GM18858 (cell line): ENCODE data around the gene B4GAT1.
"Not testable (repeated sequence)": the region's sequence is repeated elsewhere in the genome, so short reads cannot be mapped to it uniquely, and the experiment has no call there.

ENCODE experiments used
- ATAC-seq: cut with Tn5 transposase; IDR thresholded peaks from one replicate; pipeline ENCODE4 v1.9.1; 2021; ENCODE audit not compliant: unreplicated experiment

Gene B4GAT1

DNA sequence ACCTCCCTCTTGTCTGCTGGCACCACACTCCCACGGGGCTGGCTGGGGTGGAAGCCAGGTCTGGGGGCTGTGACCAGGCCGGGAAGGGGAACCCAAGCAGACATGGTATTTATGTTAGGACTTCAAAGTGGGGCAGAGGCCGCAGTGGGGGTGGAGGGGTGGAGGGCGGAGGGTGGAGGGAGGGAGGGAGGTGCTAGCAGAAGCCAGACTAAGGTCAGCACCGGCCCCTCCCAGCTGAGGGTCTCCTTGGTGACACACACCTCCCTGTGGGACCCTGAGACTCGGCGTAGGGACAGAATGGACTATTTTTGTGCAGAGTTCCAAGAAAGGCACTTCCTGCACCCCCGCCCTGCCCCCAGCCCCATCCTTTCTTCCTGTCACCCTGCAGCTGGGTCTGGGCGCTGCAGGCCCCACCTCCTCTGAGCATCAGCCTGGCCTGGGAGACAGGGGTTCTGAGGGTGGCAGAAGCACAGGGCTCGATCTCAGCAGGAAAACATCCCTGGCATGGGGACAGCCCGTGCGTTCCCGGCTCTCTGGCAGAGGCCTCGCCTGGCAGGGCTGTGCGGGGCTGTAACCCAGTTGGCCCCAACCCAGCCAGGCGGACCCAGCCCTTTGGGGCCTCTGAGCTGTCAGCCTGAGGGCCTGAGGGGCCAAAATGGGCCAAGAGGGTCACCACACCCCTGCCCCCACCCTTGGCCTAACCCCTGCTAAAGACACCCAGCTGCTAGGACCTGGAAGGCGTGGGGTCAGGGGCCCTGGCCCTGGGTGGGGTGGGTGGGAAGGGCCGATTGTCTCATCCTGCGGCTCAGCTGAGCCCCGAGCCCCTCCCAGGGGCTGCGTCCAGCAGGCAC lies 20.9 kb downstream of the B4GAT1 start:
- no peak for ATAC-seq

DNA sequence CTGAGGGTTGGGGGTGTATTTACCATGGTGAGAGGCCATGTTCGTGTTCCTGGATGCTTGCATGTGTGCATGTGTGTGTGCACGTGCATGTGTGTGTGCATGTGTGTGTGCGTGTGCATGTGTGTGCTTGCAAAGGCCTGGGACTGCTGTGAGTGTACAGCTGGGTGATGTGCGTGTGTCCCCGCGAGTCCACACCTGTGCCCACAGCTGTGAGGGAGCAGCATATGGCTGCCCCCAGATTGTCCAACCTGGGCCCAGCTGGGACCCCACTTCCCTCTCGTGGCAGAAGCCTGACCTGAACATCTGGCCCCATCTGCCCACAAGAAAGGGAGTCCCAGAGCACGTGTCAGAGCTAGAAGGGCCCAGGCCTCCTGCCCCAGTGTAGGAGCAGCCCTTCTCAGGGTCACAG lies 22.2 kb downstream of the B4GAT1 start:
- ATAC-seq = no peak

DNA sequence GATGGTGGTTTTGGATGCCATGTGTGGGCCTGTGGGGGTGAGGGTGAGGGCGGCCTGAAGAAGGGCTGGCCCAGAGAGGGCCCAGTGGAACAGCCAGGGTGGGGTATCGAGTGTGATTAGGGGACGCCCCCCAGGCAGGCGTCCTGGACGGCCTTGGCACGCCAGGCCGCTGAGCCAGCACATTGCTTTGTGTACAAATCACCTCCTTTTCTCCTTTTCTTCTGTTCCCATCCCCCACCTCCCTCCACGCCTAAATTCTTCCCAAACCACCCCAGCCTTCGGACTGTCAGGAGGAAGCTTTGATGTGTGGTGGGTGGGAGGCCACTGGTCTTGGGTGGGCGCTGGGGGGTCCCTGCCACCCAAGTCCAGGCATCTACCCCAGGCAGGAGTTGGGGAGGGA lies 22.8 kb downstream of the B4GAT1 start:
- ATAC-seq = no peak

DNA sequence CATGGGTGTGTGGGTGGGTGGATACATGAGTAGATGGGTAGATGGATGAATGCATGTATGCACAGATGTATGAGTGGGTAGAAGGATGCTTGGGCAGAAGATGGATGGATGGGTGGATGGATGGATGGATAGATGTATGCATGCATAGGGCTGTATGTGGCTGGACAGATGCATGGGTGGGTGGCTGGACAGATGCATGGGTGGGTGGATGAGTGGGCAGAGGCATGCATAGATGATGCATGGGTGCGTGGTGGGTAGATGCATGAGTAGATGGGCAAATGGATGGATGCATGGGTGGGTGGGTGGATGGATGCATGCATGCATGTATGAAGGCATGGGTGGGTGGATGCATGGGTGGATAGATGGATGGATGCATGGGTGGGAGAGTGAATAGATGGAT lies 23.7 kb downstream of the B4GAT1 start:
- ATAC-seq = no peak

DNA sequence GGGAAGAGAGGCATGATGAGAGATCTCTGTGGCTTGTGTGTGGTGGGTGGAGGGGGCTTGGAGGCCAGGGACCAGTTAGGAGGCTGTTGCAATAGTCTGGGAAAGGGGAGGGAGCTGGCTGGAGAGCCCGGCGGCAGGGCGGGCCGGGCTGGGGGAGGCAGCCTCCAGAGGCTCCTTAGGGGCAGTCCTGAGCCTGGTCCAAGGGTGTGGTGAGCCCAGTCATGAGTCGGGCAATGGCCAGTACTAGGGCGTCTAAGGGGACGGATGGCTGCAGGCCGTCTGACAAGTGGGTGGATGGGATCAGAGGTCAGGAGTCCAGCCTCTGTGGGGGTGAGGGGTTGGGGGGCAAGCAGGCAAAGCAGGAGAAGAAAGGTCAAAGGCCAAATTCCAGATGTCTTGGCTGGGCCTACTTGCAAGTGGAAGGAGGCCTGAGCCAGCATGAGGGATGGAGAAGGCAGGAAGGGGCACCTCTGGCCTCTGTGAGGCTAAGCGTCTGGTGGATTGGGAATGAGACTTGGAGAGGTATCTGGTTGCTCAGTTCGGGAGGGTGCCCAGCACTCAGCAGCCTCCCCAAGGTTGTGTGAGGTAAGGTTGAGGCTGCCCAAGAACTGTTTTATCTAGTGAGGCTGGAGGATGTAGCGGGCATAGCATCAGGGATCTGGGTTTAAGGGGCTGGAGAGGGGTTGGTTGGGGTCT lies 24.5 kb downstream of the B4GAT1 start:
- ATAC-seq = no peak

DNA sequence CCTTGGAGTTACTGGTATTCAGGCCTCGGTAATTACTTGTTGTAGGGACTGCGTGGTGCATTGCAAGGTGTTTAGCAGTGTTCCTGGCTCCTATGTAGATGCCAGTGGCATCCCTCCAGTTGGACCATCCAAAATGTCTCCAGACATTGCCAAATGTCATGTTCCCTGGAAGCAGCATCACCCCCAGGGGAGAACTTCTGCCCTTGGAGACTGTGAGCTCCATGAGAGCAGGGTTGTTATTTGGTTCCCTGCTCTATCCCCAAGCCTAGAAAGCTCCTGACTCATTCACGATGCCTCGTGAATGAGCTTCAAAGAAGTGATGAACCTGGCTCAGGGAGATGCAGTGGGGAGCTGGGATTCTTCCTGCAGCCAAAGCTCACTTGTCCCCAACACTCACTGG lies 25.8 kb downstream of the B4GAT1 start:
- ATAC-seq = no peak

DNA sequence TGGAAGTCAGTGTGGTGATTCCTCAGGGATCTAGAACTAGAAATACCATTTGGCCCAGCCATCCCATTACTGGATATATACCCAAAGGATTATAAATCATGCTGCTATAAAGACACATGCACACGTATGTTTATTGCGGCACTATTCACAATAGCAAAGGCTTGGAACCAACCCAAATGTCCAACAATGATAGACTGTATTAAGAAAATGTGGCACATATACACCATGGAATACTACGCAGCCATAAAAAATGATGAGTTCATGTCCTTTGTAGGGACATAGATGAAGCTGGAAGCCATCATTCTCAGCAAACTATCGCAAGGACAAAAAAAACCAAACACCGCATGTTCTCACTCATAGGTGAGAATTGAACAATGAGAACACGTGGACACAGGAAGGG lies 26.7 kb downstream of the B4GAT1 start:
- not testable (repeated sequence) for ATAC-seq

DNA sequence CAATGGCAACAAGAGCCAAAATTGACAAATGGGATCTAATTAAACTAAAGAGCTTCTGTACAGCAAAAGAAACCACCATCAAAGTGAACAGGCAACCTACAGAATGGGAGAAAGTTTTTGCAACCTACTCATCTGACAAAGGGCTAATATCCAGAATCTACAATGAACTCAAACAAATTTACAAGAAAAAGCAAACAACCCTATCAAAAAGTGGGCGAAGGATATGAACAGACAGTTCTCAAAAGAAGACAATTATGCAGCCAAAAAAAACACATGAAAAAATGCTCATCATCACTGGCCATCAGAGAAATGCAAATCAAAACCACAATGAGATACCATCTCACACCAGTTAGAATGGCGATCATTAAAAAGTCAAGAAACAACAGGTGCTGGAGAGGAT lies 27.1 kb downstream of the B4GAT1 start:
- not testable (repeated sequence) for ATAC-seq

DNA sequence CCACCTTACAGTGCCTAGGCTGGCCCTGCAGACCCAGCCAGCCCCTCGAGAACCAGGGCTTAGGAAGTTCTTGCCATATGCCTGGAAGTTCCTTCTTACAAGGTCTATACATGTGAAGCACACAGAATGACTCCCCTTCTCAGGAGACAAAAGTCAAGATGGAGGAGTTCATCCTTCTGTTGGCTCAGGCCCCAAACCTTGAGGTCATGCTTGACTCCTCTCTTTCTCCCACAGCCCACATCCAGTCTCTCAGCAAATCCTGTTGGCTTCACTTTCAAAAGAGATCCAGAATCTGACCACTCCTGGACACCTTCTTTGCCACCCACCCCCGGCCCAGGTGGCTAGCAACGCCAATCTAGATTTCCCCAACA lies 28.8 kb downstream of the B4GAT1 start:
- ATAC-seq = no peak

DNA sequence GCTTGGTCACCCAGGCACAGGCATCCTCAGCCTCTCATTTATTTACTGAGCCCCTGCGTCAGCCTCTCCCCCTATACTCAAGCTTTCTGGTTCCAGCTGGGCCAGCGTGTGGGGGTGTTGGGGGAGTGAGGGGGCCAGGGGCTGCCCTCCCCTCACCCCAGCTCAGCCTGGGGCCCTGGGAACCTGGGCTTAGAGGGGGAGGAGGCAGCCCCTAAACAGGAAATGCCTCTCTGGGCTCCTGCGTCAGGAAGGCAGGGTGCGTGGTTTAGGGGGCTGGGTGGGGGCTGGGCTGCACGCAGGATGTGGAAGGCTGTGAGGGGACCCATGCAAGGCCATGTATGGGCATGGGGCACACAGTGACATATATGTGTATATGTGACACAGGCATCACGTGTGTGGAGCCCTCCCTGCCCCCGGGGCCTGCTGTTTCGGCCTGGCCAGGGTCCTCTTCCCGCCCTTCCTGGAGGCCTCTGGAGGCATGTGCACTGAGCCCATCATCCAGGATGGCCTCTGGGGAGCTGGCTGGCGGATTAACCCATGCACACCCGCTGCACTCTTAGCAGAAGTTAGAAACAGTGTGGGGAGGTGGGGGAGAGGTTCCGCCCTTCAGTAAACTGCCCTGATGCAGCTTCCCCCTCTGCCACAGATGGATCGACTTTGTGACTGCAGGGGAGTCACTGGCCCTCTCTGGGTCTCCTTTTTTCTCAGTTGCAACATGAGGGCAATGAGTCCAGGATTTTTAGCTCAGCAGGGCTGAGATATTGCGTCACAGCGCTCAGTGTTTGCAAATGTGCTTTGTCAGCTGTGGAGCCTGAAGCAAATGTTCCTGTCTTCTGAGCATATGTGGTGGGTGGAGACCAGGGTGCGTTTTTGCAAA lies 29.5 kb downstream of the B4GAT1 start:
- no peak for ATAC-seq

DNA sequence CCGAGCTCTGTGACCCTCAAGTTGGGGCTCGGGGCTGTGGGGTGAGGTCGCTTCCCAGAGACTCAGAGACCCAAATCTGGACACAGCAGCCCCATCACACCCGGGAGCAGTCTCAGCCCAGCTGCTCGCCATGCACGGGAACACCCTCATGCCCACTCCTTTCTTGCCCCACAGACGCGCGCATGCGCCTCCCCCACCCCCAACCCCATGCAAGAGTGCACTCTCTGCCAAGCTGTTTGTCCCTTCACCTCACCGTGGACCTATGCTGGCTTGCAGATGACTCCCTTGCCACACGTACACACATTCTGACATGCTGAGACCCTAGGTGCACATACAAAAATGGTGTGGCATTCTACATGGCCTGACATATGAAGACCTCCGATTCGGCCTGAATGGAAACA lies 30.1 kb downstream of the B4GAT1 start:
- no peak for ATAC-seq

DNA sequence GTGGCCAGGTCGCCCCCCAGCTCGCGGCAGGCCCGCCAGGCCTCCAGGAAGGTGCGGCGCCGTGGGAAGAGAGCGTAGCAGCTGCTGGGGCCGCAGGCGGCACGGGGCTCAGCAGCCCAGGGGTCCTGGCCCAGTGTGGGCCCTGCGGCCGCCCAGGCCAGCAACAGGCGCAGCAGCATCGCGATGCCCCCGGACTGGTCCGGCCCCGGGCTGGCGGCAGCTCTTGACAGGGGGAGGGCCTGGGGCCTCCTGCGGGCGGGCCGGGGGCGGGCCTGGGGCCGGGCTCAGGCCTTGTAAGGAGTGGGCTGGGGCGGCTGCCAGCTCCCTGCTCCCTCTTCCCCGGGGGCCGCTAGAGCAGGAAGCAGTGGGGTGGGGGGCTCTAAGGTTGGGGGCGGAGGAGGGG lies 30.6 kb downstream of the B4GAT1 start, which contains the start of gene CD248:
Gene CD248 (minus strand): TSS at position 196 of the 403 bp plus-strand sequence. CDS start 17 bp downstream, at position 179.
- no peak for ATAC-seq

DNA sequence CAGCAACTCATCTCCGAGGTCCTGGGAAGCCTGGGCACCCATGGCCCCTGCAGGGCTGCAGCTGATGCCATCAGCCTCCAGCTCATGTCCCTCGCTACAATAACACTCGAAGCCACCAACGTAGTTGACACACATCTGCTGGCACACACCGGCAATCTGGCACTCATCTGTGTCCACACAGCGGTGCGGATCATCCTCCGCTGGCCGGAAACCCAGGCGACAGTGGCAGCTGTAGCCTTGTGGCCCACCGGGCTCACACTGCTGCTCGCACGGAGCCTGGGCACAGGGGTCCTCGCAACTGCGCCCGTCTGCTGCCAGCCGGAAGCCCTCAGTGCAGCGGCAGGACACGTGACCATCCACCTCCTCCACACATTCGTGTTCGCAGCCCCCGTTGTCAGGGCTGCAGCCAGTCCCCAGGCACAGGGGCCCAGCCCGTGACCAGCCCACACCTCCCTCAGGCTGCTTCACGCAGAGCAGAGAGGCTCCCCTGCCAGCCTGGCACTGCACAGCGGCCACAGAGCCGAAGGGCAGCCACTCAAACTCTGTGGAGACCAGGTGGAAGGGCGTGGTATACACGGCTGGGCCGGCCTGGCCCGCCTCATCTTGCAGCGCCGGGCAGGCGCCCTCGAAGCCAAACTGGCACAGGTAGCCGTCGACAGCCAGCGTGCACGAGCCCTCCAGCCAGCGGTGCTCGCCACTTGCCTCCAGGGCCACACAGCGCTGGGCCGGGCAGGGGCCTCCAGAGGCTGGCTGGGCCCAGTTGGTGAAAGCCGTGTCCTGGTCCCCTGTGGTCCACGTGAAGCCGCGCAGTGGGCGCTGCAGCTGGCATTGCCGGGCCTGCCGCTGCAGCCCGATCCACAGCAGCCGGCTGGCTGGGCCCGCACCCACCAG lies 31.3 kb downstream of the B4GAT1 start:
- ATAC-seq = no peak

DNA sequence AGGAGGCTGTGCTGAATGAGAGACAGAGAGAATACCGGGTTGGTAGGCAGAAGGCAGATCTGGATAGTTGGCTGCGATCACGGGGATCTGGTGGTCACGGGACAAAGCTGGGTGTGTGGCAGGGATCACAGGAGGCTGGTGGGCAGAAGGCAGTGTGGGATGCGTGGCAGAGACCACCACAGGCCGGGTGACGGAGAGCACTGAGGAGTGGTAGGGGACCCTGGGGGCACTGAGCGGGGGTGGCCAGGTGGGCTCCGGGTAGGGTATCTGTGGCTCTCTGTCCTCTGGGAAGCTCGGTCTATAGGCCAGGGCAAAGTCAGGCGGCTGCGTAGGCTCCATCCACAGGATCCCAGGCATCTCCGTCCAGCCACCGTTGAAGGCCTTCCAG lies 31.9 kb downstream of the B4GAT1 start:
- ATAC-seq = no peak

DNA sequence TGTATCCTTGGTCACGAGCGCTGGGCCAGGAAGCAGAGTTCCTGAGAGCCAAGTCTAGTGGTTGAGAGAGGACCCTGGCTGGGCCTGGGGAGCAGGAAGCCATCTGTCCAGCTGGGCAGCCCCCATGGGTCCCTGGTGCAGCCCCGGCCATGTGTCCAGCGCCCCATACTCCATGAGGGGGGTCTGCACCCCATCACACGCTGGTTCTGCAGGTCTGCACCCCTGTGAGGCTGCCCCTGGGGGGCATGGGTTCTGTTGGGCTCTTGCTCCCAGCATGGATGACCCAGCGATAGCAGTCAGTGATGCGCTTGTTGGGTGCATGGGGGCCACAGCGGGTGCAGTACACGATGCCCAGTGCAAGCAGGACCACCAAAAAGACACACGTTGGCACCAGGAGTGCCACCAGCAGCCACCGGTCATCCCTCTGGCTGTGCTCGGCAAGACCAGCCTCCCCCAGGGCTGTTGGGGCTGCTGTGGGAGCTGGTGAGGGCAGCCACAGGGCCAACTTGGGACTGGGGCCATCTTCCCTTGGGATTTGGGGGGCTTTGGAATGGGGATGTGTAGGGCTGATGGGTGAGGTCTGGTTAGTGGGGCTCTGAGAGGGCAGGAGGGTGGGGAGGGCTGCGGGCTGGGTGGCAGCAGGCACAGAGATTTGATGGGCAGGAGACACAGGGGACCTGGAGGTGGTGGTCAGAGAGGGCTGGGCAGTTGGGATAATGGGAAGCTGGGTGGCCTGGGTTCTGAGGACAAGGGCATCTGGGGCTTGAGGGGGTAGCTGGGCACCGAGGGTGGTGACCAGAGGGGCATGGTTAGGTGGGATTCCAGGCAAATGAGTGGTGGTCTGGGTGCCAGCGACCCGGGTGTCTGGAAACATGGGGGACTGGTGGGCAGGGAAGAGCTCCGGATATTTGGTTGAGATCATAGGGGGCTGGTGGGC lies 32.6 kb downstream of the B4GAT1 start:
- no peak for ATAC-seq

DNA sequence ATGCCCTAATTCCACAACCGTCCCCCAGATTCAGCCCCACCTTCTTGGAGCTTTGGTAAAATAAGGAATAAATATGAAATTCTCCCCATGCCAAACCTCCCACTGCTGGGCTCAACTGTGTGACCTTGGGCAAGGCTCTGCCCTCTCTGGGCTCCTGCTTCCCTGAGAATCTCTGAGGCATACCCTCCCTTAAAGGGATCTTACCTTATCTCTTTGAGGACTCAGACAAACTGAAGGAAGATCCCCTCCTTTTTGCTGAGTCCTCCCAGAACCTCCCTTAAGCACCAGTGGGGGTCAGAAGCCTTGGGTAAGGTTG lies 33.3 kb downstream of the B4GAT1 start:
- ATAC-seq = no peak

DNA sequence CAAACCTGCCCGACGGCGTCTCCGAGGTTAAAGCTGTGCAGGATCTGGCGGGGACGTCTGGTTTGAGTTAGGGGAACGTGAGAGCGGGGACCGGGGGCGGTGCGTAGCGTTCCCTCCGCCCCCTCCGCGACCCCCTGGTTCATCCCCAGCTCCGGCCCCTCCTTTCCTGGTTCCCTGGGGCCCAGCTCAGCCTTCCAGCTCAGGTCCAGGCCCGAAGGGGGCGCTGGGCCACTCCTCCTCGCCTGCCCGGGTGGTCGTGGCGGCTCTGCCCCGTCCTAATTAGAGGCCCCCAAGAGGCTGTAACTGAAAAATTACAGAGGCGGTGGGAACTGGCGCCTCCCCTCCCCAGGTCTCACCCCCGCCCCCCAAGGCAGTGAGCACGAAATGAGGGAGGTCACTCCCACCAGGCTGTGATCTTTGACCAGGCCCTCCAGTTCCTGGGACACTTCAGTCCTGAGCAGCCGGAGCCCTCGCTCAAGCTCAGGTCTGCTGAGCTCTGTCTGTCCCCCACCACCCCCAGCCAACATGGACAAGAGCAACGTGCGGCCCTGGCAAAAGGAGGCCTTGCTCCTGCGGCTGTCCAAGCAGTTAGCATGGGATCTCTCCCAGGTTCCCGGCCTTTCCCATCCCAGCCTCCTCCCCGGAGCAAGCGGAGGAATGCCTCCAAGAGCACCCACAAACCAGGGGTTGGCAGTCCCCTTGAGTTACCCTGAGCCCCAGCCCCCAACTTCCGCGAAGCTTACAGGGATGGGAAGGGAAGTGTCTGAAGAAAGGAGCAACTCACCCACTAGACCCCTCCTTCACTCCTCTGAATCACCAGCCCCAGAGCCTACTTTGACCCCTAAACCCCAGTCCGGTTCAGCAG lies 33.9 kb downstream of the B4GAT1 start:
- no peak for ATAC-seq

DNA sequence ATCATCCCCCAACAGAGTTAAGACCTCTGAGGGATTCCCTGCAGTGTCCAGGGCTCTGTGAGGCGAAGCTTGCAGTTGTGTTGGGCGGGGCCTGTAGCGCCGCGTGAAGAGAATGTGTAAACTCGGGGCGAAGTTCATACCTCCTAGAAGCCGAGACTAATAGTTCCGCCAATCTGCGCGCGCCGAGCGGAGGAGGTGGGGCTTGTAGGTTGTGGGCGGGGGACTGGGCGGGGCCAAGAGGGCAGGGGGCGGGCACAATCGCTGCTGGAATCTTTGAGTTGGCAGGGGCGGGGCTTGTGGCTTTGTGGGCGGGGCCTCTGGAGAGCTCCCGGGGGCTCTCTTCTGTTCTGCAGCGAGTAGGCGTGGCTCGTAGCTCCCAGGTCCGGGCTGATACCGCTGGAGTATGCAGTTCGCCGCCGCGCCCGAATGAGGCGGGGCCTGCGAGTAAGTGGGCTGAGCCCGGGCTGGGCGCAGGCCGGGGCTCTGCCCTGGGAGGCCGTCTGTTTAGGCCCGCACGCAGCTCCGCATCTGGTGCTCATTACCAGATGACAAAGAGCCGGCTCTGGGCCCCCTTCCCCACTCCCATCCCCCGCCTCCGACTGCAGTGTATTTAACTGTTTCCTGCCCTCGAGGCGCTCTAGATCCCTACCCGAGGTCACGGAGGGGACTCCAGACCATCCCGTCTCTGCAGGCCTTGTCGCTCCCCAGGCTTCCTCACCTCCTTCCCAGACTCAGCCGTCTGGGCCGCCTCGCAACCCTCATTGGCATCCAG lies 34.7 kb downstream of the B4GAT1 start:
- ATAC-seq = peak; percentile 35
